H1 (cell line): ENCODE data around the gene SLC39A6. TPM values are rescaled to one million over a fixed set of nuclear protein-coding genes. Genes with fewer than 3 reads are reported as not detected.

Source experiments
- RBBP5 ChIP-seq: IDR thresholded peaks from 2 replicates; pipeline ENCODE4 v1.7.1; 2012; ENCODE audit warnings: low read depth, mild to moderate bottlenecking, inconsistent platforms, low read length, moderate library complexity, borderline replicate concordance
- RNF2 ChIP-seq: fragments of 200-900, 300-1000 bp; sonication (generic); IDR thresholded peaks from 2 replicates; pipeline ENCODE4 v1.7.1; 2016; ENCODE audit warnings: borderline replicate concordance, low read depth, mild to moderate bottlenecking, antibody characterized with exemption, low read length; ENCODE audit not compliant: poor library complexity, severe bottlenecking; ENCODE audit errors: missing control alignments
- TAF1 ChIP-seq: IDR thresholded peaks from 2 replicates; pipeline ENCODE4 v1.6.1; 2011; ENCODE audit warnings: mild to moderate bottlenecking, low read depth, low read length
- polyA plus RNA-seq, 7 experiments: library from polyadenylated mRNA; depleted of rRNA in 3 of 7; stranded (reverse) in 5 of 7; unstranded in 2 of 7; fragments of >200 nt in 5 of 7; fragments of 200-250 nt in 2 of 7; gene quantifications; 1 replicate in 5 of 7; 2 replicates in 1 of 7; 4 replicates in 1 of 7; pipeline versions ENCODE4 v1.2.1 to v1.2.3, GENCODE V29; 2011 to 2013; ENCODE audit warnings: missing spikeins in 2 of 7, mixed read lengths in 2 of 7
- total RNA-seq: library from RNA; stranded (reverse); fragmentation: NEBNext Ultra II Directional; extraction: Animal tissue kit (Norgen Biotek cat#: 25700); gene quantifications from 2 replicates; pipeline ENCODE4 v1.2.1, GENCODE V29; 2021

The SLC39A6 gene
- total and polyA plus RNA-seq, 2 of the 8 experiments (the other 6 are each of a cell fraction or from before 2014, with no cell fraction given) = 36.8 to 55.4 TPM

GRCh38 chr18:36107477-36107876 is 21.7 kb downstream of the SLC39A6 start (continued):
- TF ChIP-seq TAF1 (no peak), RNF2 (no peak), RBBP5 (no peak)
